HL-60/S4 (cell line): ENCODE data around the gene MTR.

Experiments
- in situ Hi-C: fragments of 300-500 bp; cut with MboI; formaldehyde crosslinking; loops from 2 replicates; pipeline ENCODE4 v1.14.3; 2022; ENCODE audit warnings: low sequenced_read_pairs

MTR gene

DNA sequence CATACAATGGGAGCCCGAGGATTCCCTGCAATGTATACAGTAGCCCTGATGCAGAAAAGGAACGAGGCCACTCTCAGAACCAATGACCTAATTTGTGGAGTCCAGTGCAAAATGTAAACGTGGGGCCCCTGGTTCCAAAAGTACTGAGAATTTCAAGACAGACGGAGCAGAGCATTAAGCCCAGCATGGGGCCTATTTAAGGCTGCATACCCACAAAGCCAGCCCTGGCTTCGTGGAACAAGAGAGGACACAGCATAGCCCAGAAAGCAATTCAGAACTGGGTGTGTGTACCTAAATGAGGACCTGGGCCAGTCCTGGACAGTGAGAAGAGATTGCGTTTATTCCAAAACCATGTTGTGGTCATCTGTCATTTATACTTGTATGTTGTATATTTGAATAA, 153.9 kb downstream of the MTR start:
- in situ Hi-C loops = no loop called here

GRCh38 chr1:236950365-236950764, 155.3 kb downstream of the MTR start:
- in situ Hi-C loops = no loop called here

DNA sequence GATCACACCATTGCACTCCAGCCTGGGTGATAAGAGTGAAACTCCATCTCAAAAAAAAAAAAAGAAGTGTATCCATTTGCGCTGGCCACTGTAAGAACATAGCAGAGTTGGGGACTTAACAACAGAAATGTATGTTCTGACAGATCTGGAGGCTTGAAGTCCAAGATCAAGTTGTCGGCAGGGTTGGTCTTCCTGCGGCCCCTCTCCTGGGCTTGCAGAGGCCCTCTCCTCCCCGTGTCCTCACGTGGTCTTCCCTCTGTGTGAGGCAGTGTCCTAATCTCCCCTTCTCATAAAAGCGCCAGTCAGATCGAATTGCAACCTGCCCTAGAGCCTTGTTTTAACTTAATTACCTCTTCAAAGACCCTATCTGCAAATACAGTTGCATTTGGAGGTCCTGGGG, 156.6 kb downstream of the MTR start:
- in situ Hi-C loops = no loop called here

GRCh38 chr1:236952246-236953003, 157.3 kb downstream of the MTR start:
- in situ Hi-C loops = no loop called here

DNA sequence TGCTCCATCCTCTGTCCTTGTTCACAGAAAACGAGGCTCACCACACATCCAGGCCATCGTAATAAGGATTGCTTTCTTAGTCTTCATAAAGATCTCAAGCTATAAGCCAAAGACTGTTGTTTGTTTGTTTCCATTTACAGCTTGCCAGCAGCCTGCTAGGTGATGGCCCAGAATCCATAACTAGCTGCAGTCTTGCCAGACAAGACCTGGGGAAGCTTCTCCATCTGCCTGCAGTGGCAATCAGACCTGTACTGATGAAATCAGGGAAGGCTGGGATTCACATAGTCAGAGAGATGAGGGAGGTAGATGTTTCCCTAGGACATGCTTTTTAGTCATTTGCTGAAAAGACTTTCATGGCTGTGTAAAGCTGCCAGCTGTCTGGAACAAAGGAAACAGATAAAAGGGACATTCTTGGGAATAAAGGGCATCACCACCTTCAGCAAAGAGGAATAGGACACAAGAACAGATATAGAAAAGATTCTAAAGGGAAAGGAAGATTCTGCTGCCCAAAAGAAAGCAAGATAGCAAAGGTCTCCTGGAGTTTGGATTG, 158.1 kb downstream of the MTR start:
- in situ Hi-C loops = no loop called here
